Fibroblast of skin of abdomen (primary cell): ENCODE measurements around the gene AIG1.
A peak's percentile ranks its signal among the peaks of the same experiment; 100 is the strongest.
"Not testable (repeated sequence)": the region's sequence is repeated elsewhere in the genome, so short reads cannot be mapped to it uniquely, and the experiment has no call there.

Experiments used
- DNase-seq: peaks from one replicate; pipeline ENCODE4 v3.0.0-alpha.2; 2013

AIG1 gene

DNA sequence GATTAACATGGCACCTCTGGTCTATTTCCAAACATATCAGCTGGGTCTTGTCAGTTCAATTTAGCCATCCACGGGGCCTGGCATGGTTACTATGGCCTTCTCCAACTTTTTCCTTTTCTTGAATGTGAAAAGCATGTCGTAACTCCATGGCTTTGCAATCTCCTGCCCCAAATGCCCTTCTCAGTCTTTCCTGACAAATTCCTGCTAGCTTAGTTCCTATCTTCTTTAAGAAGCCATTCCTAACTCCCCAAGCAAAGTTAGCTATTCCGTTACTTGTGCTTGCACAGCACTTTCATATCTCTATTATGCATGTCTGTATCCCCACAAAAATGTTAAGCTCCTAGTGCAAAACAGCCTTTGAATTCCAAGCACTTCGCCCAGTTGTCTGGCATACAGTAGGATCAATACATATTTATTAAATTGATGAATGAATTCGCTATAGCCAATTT, 105.6 kb downstream of the AIG1 start:
- DNase-seq = no peak

GRCh38 chr6:143167224-143167623, 106.5 kb downstream of the AIG1 start:
- no peak for DNase-seq

DNA sequence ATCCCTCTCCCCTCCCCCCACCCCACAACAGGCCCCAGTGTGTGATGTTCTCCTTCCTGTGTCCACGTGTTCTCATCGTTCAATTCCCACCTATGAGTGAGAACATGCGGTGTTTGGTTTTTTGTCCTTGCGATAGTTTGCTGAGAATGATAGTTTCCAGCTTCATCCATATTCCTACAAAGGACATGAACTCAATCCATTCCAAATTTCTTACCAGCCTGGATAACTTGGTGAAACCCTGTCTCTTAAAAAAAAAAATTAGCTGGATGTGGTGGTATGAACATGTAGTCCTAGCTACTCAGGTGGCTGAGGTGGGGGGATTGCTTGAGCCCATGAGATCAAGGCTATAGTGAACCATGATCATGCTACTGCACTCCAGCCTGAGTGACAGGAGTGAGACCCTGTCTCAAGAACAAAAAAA, 107.7 kb downstream of the AIG1 start:
- not testable (repeated sequence) for DNase-seq

- no peak for DNase-seq
Measured at GRCh38 chr6:143169440-143169839, 108.8 kb downstream of the AIG1 start.

- no peak for DNase-seq
Measured at GRCh38 chr6:143174516-143174915, 113.8 kb downstream of the AIG1 start.

DNA sequence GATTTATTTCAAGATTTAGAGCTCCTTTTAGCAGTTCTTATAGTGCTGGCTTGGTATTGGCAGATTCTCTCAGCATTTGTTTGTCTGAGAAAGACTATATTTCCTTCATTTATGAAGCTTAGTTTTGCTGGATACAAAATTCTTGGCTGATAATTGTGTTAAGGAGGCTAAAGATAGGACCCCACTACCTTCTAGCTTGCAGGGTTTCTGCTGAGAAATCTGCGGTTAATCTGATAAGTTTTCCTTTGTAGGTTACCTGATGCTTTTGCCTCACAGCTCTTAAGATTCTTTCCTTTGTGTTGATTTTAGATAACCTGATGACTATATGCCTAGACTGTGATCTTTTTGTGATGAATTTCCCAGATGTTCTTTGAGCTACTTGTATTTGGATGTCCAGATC, 114.3 kb downstream of the AIG1 start:
- DNase-seq = no peak

- DNase-seq = peak; percentile 95
Measured at GRCh38 chr6:143176090-143177021, 115.7 kb downstream of the AIG1 start.

GRCh38 chr6:143177706-143178105, 117.0 kb downstream of the AIG1 start:
- DNase-seq = no peak

DNA sequence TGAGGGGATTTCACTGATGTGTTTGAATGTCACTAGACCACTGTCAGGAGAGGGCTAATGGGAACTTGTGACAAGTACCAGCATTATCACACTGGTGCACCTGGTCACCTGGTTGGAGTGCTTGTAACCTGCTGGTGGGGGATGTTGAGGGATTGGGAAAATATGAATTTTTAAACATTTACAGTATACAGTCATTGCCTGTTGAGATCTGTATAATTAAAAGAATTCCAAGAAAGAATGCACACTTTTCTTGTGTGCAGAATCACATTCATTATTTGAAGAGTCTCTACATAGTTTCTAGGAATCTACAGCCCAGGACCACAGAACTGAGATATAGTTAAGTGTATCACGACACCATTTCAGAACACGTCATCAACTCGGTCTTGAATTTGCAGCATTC, 118.4 kb downstream of the AIG1 start:
- DNase-seq = no peak

GRCh38 chr6:143179901-143180612, 119.4 kb downstream of the AIG1 start:
- DNase-seq = no peak

GRCh38 chr6:143180826-143181225, 120.1 kb downstream of the AIG1 start:
- DNase-seq = no peak

DNA sequence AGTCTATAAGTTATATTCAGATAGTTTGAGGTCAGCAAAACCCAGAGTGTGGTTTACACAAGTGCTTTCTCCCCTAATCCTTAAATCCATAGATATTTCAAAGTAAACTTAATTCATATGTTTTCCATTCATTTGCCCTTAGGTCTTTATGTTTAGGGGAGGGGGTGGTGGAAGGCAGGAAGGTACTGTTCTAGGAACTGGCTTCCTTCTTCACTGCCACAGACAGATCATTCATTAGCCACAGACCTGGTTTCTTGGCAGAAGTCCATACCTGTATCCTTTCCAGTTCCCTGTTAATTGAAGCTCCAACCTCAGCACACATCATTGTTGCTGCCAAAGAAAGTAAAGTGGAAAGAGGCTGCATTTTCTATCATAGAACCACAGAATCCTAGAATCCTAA, 123.0 kb downstream of the AIG1 start:
- DNase-seq = peak; percentile 88

DNA sequence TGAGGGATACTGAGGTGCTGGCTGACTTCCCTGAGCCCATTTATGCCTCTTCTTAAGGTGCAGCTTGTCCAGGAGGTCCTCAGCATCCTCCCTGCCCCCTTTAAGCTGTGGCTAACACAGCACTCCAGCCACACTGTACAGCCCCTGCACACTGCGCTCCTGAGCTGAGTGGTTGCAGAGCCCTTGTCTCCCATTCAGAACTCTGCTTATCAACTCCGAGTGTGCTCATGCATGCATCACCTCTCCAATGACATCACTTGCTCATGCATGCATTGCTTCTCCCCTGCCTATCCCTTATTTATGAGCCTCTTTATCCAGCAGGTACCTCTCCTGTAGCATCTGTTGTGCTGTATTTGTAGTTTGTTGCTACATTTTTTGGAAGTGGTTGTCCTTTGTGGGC, 124.6 kb downstream of the AIG1 start:
- DNase-seq = no peak

- DNase-seq = peak; percentile 97
Measured at GRCh38 chr6:143187238-143187923, 126.7 kb downstream of the AIG1 start.

DNA sequence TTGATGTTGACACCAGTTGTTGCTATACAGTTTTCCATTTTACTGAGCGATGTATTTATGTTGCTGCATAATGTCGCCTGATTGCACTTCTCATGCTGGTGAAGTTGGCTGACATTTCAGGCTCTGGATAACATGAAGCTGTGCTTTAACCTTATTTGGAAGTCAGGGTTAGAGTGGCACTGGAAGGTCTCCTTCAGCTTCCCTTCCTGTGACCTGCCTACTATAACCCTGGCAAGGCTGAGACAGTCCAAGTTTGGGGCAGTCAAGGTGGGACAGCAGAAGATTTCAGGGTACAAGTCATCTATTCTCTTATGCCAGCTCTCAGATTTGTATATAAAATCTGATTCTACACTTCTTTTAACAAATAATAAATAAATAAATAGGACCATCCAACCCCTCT, 127.6 kb downstream of the AIG1 start:
- DNase-seq = no peak

DNA sequence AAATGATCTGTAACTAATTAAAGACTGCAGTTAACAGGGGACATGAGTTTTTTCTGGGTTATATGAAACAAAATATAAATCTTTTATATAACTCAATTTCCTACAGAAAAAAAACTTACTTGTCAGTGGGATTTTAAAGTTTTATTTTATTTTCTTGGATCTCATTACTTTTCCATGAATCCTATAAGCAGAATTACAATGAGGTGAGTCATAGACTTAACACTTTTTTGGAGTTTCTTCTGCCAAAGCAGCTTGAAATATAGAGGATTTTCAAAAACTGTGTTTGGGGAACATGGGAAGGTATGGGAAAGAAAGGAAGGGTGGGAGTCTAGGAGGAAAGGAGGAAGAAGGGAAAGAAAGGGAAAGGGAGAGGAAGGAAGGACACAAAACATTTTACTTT, 130.7 kb downstream of the AIG1 start:
- DNase-seq = peak; percentile 65

DNA sequence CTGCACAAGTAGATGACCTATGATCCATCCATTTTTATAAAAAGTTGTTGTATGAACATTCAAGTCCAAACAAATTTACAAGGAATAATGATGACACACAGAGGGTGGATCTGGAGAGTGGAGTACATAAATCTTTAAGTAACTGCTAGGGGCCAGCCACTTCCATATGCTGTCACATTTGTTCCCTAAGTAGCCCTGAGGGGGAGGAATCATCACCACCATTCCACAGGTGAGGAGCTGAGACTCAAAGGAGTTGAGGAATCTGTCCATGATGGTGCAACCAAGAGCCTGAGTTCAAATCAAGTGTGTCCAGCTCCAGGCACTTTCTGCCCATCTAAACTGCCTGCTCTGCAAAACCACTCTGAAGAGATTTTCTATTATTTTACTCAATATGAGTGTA, 132.1 kb downstream of the AIG1 start:
- DNase-seq = no peak

GRCh38 chr6:143193571-143194094, 132.9 kb downstream of the AIG1 start:
- DNase-seq = no peak

- no peak for DNase-seq
Measured at GRCh38 chr6:143194095-143194589, 133.5 kb downstream of the AIG1 start.

DNA sequence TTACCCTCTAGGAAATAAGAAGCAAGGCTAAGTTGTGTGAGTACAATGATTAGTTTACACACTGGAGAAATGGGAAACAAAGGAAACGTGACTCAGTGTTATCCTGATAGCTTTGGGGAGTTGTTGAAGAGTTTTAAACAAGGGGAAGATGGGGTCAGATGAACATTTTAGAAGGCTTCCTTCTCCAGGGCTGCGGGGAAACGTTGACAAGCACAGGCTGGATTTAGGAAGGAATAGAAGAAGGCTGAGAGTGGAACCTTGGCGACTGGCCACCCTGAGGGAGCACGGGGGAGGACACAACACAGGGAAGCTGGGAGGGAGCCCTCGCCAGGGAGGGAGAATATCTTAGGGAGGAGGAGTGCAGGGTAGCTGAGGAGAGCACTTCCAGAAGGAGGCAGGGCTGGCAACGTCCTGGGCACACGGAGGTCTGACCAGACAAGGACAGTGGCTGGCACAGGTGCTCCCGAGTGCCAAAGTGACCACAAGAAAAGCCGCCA, 134.7 kb downstream of the AIG1 start:
- DNase-seq = no peak

DNA sequence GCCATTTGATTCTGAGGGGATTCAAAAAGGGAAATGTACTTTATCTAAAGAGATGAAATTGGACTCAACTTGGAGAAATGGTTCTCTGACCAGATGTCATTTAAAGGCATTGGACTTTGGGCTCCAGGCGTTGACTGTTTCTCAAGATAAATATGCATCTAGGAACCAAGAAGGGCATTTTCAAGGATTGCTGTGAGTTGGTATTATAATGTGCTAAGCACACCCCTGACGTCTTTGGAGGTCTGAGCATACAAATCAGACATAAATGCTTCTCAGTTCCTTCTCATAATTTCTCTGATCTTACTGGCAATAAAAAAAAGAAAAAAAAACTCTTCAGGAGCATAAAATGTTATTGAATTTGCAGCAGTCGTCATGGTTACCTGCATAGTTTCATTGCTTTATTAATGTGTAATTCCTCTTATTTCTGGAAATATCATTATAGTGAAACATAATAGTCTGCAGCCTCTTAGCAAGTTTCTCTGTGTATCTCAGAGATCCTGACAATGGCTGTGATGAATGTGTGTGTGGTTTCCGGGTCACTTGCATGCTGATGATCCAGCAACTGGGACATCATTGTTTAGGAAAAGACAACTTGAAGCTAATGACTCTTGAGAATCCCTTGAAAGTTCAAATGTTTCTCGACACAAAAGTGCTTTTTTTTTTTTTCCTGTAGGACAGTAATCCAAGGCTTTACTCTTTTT, 136.0 kb downstream of the AIG1 start:
- peak; percentile 28 for DNase-seq

DNA sequence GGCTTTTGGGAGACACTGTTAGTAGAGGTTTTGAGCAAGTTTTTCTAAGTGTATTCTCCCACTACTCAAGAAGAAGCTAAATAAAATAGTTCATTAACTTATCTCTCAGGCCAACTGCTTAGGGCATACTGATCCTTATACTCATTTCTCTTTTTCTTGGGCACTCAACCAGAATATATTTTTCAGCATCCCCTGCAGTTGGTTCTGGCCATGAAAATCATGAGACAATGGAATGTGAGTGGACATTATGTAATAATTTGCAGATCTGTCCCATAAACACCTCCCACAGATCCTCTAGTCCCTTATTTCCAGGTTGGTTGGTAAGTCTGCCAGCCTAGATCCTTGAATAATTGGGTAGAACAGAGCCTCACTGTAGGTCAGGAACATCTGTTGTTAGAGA, 136.7 kb downstream of the AIG1 start:
- DNase-seq = peak; percentile 28
